ENCODE data around the gene ANXA11. TPM values are rescaled to one million over a fixed set of nuclear protein-coding genes. Genes with fewer than 3 reads are reported as not detected.

The ANXA11 gene
- total RNA-seq, 1 experiment from 2014 or later, result 67.3 TPM

DNA sequence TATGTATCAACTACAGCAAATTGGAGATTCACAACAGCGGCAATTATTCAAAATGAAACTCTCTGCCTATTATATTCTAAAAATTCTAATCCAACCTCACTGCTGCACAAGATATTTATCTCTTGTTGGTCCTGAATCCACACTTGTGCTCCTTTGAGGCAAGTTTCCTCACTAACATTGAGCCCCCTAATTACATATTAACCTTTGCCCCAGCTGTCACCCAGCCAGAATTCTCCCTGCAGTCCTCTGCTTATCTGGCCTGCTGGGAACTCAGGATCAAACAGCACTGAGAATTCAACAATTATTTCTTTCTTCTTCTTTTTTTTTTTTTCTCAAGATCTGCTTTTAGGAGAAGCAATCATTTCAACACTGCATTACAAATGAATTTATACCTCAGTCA, 94.4 kb downstream of the ANXA11 start:
- Histone ChIP-seq H3K4me3 (ENCODE audit: insufficient read depth, low read depth, low read length) (no peak overlapping the region), H3K36me3 (replicated peaks; ENCODE audit: control insufficient read depth, insufficient read depth, low read length) (no peaks in the 10 kb centered on the region), H3K27me3 (ENCODE audit: control insufficient read depth, insufficient read depth, low read length) (no peaks in the 10 kb centered on the region)
- DNase-seq, result no peak

DNA sequence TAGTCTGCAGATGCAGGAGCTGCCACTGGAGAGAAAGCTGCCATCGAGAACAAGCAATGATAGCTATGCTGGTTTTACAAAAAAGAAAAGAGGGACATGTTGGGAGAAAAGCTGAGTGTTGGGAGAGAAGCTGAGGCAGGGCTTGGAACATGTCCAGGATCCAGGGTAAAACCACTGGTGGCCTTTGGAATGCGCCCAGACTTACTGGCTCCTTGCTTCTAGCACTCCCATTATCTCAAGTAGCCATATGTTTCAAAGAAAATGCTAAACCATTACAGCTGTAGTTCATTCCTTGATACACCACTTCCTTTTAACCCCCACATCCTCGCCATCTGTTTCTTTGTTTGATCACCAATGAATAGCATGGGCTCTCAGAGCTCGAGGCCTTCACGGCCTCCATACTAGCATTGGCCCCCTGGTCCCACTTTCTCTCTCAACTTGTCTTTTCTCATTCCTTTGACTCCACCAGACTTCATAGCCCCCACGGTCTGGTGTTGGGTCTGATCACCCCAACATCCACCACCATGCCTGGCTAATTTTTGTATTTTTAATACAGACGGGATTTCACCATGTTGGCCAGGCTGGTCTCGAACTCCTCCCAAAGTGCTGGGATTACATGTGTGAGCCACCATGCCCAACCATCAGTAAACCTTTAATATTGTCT, 96.6 kb downstream of the ANXA11 start:
- Histone ChIP-seq H3K36me3 (replicated peaks; ENCODE audit: control insufficient read depth, insufficient read depth, low read length) (no peaks in the 10 kb centered on the region), H3K27me3 (ENCODE audit: control insufficient read depth, insufficient read depth, low read length) (no peaks in the 10 kb centered on the region), H3K4me3 (ENCODE audit: insufficient read depth, low read depth, low read length) (no peak overlapping the region)
- DNase-seq, result no peak

DNA sequence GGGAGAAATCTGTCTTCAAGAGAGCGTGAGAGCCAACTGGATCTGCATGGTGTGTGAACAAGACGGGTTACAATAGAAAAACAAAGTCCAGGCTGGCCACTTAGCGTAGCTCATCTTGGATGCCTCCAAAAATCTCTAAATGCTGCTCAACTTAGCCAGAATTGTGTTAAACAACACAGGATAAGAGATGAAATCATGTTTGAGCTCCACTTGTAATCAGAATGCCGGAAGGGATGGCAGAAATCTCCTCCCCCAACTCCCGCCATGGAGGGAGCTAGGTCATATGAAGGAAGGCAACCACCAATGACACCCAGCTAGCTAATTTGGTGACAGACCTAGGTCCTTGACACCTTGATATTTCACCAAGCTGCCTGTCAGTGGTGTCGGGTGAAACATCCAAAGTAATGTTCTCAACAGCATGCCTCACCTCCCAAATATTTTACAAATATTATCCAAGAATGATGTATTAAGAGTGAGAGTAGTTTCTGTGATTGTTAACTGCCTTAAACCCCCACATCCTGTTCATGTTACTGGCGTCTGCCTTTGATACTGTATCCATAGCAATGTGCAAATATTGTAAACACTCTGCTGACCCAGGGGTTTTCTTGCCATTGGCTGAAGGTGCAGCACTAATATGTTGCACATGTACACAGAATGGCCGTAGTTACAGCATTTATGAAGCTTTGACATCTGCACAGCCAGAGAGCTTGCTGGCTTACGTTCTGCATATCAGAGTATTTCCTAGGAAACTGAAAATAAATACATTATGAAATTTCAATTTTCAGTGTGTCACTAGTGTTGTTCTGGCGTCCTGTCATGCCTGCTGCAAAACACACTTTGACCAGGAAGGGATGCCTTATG, 101.0 kb downstream of the ANXA11 start:
- DNase-seq, result no peak
- no peaks in the 10 kb centered on the region for H3K27me3 ChIP-seq (ENCODE audit: control insufficient read depth, insufficient read depth, low read length)
- H3K4me3 ChIP-seq (ENCODE audit: insufficient read depth, low read depth, low read length), result no peak overlapping the region
- no peaks in the 10 kb centered on the region for H3K36me3 ChIP-seq (replicated peaks; ENCODE audit: control insufficient read depth, insufficient read depth, low read length)

Other genes starting within 250 kb of the ANXA11 start
- 18.4 TPM in 2 replicates for gene TMEM254, start 126.9 kb downstream of the ANXA11 start, total RNA-seq (2014; rRNA removed; shearing (Covaris generic))
- gene PLAC9, start 72.8 kb downstream of the ANXA11 start, total RNA-seq (2014; rRNA removed; shearing (Covaris generic)), result 4.9 and 5.1 TPM in 2 replicates
- 0.07 and 0.52 TPM in 2 replicates for gene MAT1A, start 84.1 kb upstream of the ANXA11 start, total RNA-seq (2014; rRNA removed; shearing (Covaris generic))
- gene DYDC1, start 151.2 kb upstream of the ANXA11 start, total RNA-seq (2014; rRNA removed; shearing (Covaris generic)), result not detected in 2 replicates
- gene DYDC2, start 151.2 kb upstream of the ANXA11 start, total RNA-seq (2014; rRNA removed; shearing (Covaris generic)), result 0.97 and 1.1 TPM in 2 replicates
- gene PRXL2A, start 203.0 kb upstream of the ANXA11 start, total RNA-seq (2014; rRNA removed; shearing (Covaris generic)), result 35.0 and 36.1 TPM in 2 replicates
- gene TSPAN14, start 248.8 kb upstream of the ANXA11 start, total RNA-seq (2014; rRNA removed; shearing (Covaris generic)), result 36.3 and 37.6 TPM in 2 replicates